ENCODE data around the gene CHMP6. TPM values are rescaled to one million over a fixed set of nuclear protein-coding genes. Genes with fewer than 3 reads are reported as not detected.
A peak's percentile ranks its signal among the peaks of the same experiment; 100 is the strongest.

The CHMP6 gene
- total and polyA plus RNA-seq, 12 donors: 7.8 to 35.3 (median 25.8) TPM

DNA sequence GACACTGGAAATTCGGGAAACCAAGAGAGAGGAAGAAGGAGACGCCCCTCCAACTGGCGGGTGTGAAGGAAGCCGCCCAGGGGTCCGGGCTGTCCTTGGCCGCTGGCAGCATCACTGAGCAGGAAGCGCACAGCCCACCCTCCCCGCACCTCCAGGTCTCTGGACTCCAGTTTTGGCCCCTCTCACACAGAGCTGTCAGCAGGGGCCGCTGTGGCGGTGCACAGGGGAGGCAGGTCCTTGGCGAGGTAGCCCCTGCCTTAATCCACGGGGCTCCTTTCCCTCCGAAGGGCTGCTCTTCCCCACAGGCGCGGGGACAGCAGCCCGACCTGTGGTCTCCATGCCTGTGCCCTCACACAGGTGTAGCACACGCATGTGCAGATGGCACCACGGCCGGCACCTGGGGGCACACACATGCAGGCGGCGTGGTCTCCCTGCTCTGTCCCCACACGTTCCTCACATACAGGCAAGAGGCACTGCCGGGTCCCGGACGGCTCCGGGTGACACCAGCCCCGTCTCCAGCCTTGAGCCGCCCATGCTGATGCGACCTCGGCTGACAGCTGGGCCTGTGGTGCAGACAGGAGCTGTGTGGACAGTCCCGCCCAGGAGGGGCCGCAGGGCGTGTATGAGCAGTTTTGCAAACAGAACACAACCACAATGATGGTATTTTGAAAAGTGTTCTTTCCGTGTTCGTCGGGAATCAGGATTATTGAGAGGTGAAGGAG lies 26.6 kb upstream of the CHMP6 start:
- Histone ChIP-seq H3K36me3 (replicated peaks in 1 of 2) (no peaks in the 10 kb centered on the region), H3K9me3 (replicated peaks in 1 of 3) (no peaks in the 10 kb centered on the region), H3K4me1 (replicated peaks in 1 of 2) (peaks cover 8 to 16% of the 10 kb centered on the region in 2 donors), H3K27ac (no peak overlapping the region), H3K27me3 (no peaks in the 10 kb centered on the region), H3K4me3 (no peak overlapping the region)
- WGBS, 4 donors: 88 to 94% (median 93%) methylated on average over 21 to 36 of the region's 36 CpGs
- no peak for TF ChIP-seq POLR2A (IDR thresholded peaks at IDR 0.05)
- TF ChIP-seq, protein P1, sequence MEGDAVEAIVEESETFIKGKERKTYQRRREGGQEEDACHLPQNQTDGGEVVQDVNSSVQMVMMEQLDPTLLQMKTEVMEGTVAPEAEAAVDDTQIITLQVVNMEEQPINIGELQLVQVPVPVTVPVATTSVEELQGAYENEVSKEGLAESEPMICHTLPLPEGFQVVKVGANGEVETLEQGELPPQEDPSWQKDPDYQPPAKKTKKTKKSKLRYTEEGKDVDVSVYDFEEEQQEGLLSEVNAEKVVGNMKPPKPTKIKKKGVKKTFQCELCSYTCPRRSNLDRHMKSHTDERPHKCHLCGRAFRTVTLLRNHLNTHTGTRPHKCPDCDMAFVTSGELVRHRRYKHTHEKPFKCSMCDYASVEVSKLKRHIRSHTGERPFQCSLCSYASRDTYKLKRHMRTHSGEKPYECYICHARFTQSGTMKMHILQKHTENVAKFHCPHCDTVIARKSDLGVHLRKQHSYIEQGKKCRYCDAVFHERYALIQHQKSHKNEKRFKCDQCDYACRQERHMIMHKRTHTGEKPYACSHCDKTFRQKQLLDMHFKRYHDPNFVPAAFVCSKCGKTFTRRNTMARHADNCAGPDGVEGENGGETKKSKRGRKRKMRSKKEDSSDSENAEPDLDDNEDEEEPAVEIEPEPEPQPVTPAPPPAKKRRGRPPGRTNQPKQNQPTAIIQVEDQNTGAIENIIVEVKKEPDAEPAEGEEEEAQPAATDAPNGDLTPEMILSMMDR (IDR thresholded peaks at IDR 0.05): no peak
- no peak for DNase-seq
- intact Hi-C loops (cut with DNase I): no loop called here

DNA sequence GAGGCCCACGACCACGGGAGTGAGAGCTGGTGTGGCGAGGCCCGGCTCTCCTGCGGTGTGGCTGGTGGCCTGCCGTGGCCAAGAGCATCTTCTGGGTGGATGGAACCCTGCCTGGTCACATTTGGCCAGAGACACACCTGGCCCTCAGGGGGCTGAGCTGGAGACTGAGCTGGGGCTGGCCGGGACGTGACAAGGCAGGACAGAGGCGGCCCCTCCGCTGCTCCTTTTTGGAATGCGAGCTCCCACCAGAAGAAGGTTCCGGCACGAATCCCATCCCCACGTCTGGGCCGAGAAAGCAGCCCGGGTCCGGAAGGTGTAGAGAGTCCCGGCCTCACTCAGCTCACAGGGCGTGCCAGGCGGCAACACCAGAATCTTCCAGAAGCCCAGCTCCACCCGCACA lies 26.0 kb upstream of the CHMP6 start:
- Histone ChIP-seq H3K27ac (no peak overlapping the region), H3K9me3 (replicated peaks in 1 of 3) (no peaks in the 10 kb centered on the region), H3K4me1 (replicated peaks in 1 of 2) (peaks cover 8 to 13% of the 10 kb centered on the region in 2 donors), H3K27me3 (no peaks in the 10 kb centered on the region), H3K4me3 (no peak overlapping the region), H3K36me3 (replicated peaks in 1 of 2) (no peaks in the 10 kb centered on the region)
- 85 to 95% (median 93%) methylated on average over 14 to 21 of the region's 21 CpGs for WGBS, 4 donors
- no peak for TF ChIP-seq POLR2A (IDR thresholded peaks at IDR 0.05)
- TF ChIP-seq, protein P1 (IDR thresholded peaks at IDR 0.05): no peak
- intact Hi-C loops (cut with DNase I): no loop called here
- peak in 1 of 7 donors; percentile 20 for DNase-seq

DNA sequence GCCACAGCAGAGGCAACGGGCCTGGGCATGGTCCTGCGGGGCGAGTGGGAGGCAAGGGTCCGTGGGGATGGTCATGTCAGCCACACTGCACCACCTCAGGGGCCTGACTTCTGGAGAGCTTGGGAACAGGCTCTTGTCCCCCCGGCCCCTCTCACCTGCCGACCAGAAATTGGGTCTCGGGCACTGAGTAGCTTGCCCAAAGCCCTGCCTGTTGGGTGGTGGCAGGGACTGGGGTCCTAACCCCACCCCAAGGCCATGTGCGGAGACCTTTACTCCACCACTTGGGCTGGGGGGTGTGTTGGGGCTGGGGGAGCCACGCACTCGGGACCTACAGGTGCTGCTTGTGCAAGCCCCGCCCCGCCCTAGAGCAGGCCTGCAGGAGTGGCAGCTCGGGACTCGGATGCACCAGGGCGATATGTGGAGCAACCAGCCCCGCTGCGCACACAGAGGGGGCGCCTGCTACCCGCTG lies 24.2 kb upstream of the CHMP6 start:
- WGBS, 4 donors: 93 to 96% (median 93%) methylated on average over 7 to 19 of the region's 19 CpGs
- no peaks in the 10 kb centered on the region for H3K27me3 ChIP-seq
- no peaks in the 10 kb centered on the region for H3K36me3 ChIP-seq (replicated peaks in 1 of 2)
- peaks cover 8 to 13% of the 10 kb centered on the region in 2 donors for H3K4me1 ChIP-seq (replicated peaks in 1 of 2)
- no peak overlapping the region for H3K27ac ChIP-seq
- no peak overlapping the region for H3K4me3 ChIP-seq
- DNase-seq: no peak
- no peak for TF ChIP-seq POLR2A (IDR thresholded peaks at IDR 0.05)
- TF ChIP-seq, protein P1 (IDR thresholded peaks at IDR 0.05): no peak
- intact Hi-C loops (cut with DNase I): no loop called here
- no peaks in the 10 kb centered on the region for H3K9me3 ChIP-seq (replicated peaks in 1 of 3)

DNA sequence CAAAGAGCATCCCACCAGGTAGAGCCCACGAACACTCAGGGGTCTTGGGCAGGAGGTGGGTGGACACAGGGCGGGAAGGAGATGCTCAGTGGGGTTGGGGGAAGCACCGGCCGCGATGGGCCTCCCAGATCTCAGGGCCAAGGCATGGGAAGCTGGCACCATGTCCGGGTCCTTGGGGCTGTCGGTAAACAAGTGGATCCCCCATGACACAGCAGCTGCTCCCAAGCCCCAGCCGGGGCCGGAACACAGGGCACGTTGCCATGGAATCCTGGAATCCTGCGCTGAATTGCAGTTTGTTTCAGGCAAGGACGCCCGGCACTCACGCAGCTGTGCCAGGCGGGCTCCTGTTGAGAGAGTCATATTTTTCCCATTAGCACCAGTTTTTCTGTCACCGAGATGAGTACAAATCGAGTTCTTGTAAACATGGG lies 23.0 kb upstream of the CHMP6 start:
- intact Hi-C loops (cut with DNase I): no loop called here
- Histone ChIP-seq H3K9me3 (replicated peaks in 1 of 3) (no peaks in the 10 kb centered on the region), H3K27me3 (no peaks in the 10 kb centered on the region), H3K4me1 (replicated peaks in 1 of 2) (peaks cover 8 to 13% of the 10 kb centered on the region in 2 donors), H3K36me3 (replicated peaks in 1 of 2) (no peaks in the 10 kb centered on the region), H3K27ac (peak overlapping the region in 1 of 5 donors; percentile 77), H3K4me3 (no peak overlapping the region)
- WGBS, 4 donors: 18 to 47% (median 25%) methylated on average over 4 to 17 of the region's 17 CpGs
- DNase-seq: peak; percentile 61 to 89 (median 67)
- TF ChIP-seq POLR2A (IDR thresholded peaks at IDR 0.05): no peak
- TF ChIP-seq, protein P1 (IDR thresholded peaks at IDR 0.05): no peak
